Upper lobe of right lung (tissue), 1 donor: ENCODE measurements around the gene DAB2. TPM values are rescaled to one million over a fixed set of nuclear protein-coding genes. Genes with fewer than 3 reads are reported as not detected.

Experiments
- ATAC-seq: fragments of 200-7000 bp; cut with Tn5 transposase; one replicate; pipeline ENCODE4 v1.9.1; 2020; ENCODE audit warnings: mild to moderate bottlenecking, moderate library complexity
- DNase-seq: peaks from one replicate; pipeline ENCODE4 v3.0.0-alpha.2; 2020
- H3K27ac ChIP-seq: fragments of 200-600 bp; one replicate; pipeline ENCODE4 v1.8.0; 2022
- H3K27me3 ChIP-seq: fragments of 200-600 bp; one replicate; pipeline ENCODE4 v1.8.0; 2022; ENCODE audit warnings: mild to moderate bottlenecking
- H3K36me3 ChIP-seq: fragments of 200-600 bp; one replicate; pipeline ENCODE4 v1.8.0; 2022
- H3K4me1 ChIP-seq: fragments of 200-600 bp; one replicate; pipeline ENCODE4 v1.8.0; 2022
- H3K4me3 ChIP-seq: fragments of 200-600 bp; one replicate; pipeline ENCODE4 v1.8.0; 2022; ENCODE audit warnings: mild to moderate bottlenecking
- H3K9me3 ChIP-seq: fragments of 200-600 bp; one replicate; pipeline ENCODE4 v1.8.0; 2022
- CTCF ChIP-seq: fragments of 200-600 bp; IDR thresholded peaks from one replicate; pipeline ENCODE4 v1.8.0; 2022; ENCODE audit warnings: antibody characterized with exemption
- intact Hi-C: fragments of 100-400 bp; cut with DNase I; formaldehyde crosslinking; loops from one replicate; pipeline ENCODE4 v1.11.0; 2022
- long read RNA-seq: library from polyadenylated mRNA; unstranded; transcript quantifications from one replicate; pipeline ENCODE4 v2.0.0, GENCODE V29; 2021
- total RNA-seq: library from RNA; stranded (reverse); fragmentation: NEBNext Ultra II Directional; extraction: Animal tissue kit (Norgen Biotek cat#: 25700); gene quantifications from one replicate; pipeline ENCODE4 v1.2.1, GENCODE V29; 2021
- donor health status: DM: no; HTN: yes; CAD: no; lungs with severe emphysema.

Gene DAB2
- 145 TPM for total RNA-seq
- long read RNA-seq, full-length matches to known transcripts = 42 of 122 reads
- long read RNA-seq, partial matches to known transcripts = 56 of 122 reads
- long read RNA-seq, other reads (novel, unspliced or antisense) = 24 of 122 reads

- no peaks in the 10 kb centered on the region for H3K36me3 ChIP-seq
- no peaks in the 10 kb centered on the region for H3K9me3 ChIP-seq
- H3K27me3 ChIP-seq = no peaks in the 10 kb centered on the region
- peak within 1 kb of the TSS; percentile 84 for H3K27ac ChIP-seq
- H3K4me1 ChIP-seq = peaks cover 50% of the 10 kb centered on the region
- intact Hi-C loops = no loop called here
- TF ChIP-seq CTCF = peak; percentile 64
- DNase-seq (peak; percentile 93), ATAC-seq (peak; percentile 91)
- H3K4me3 ChIP-seq = peak within 1 kb of the TSS; percentile 69
Observed at GRCh38 chr5:39424736-39425637, at the start of gene DAB2. DAB2 (minus strand) TSS chr5:39424980; CDS start chr5:39394320, 30,660 bp downstream.

- H3K9me3 ChIP-seq = no peaks in the 10 kb centered on the region
- H3K27me3 ChIP-seq = no peaks in the 10 kb centered on the region
- no peaks in the 10 kb centered on the region for H3K4me1 ChIP-seq
- no peak overlapping the region for H3K27ac ChIP-seq
- H3K36me3 ChIP-seq = no peaks in the 10 kb centered on the region
- TF ChIP-seq CTCF = no peak
- ATAC-seq (no peak), DNase-seq (no peak)
- intact Hi-C loops = no loop called here
- no peak overlapping the region for H3K4me3 ChIP-seq
Observed at GRCh38 chr5:39473156-39473775, 48.5 kb upstream of the DAB2 start.

- ATAC-seq = no peak
- intact Hi-C loops = no loop called here
- no peak for DNase-seq
- no peak for TF ChIP-seq CTCF
- H3K27ac ChIP-seq = no peak overlapping the region
- no peaks in the 10 kb centered on the region for H3K9me3 ChIP-seq
- H3K4me1 ChIP-seq = no peaks in the 10 kb centered on the region
- H3K27me3 ChIP-seq = no peaks in the 10 kb centered on the region
- H3K4me3 ChIP-seq = no peak overlapping the region
- H3K36me3 ChIP-seq = no peaks in the 10 kb centered on the region
Observed at GRCh38 chr5:39471836-39472508, 47.2 kb upstream of the DAB2 start.

GRCh38 chr5:39470811-39471210, 46.0 kb upstream of the DAB2 start:
- no peak for DNase-seq
- Histone ChIP-seq H3K9me3 (no peaks in the 10 kb centered on the region), H3K4me3 (no peak overlapping the region), H3K4me1 (no peaks in the 10 kb centered on the region), H3K27me3 (no peaks in the 10 kb centered on the region), H3K27ac (no peak overlapping the region), H3K36me3 (no peaks in the 10 kb centered on the region)
- no peak for TF ChIP-seq CTCF
- ATAC-seq = no peak
- intact Hi-C loops = no loop called here

GRCh38 chr5:39469777-39470415, 45.1 kb upstream of the DAB2 start:
- no peaks in the 10 kb centered on the region for H3K9me3 ChIP-seq
- intact Hi-C loops = no loop called here
- ATAC-seq (peak; percentile 87), DNase-seq (no peak)
- no peaks in the 10 kb centered on the region for H3K36me3 ChIP-seq
- no peaks in the 10 kb centered on the region for H3K4me1 ChIP-seq
- no peak for TF ChIP-seq CTCF
- no peak overlapping the region for H3K27ac ChIP-seq
- H3K4me3 ChIP-seq = no peak overlapping the region
- H3K27me3 ChIP-seq = no peaks in the 10 kb centered on the region
